ENCODE measurements around the gene NEGR1. TPM values are rescaled to one million over a fixed set of nuclear protein-coding genes. Genes with fewer than 3 reads are reported as not detected.

Gene NEGR1
- total and polyA plus RNA-seq, 9 of the 15 experiments (the other 6 are each of a cell fraction or from before 2014, with no cell fraction given) = not detected

DNA sequence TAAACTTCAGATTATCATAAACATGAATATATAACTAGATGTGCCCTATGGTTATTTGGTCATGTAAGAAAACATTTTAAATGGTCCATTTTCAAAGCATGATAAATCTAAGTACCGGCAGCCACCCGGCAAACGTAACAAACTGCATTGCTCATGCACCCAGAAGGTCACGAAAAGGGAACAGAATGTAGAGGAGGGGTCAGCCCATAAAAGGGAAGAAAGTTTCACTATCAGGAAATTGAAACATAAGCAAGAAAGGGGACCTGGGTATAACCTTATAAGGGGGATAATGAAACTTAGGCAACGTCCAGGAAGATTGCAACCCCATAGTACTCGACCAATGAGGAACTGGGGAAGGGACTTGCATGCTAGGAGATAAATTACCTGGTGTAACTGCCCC lies 780.3 kb downstream of the NEGR1 start:
- no TSS peak for BruUV-seq (replicated peaks)
- Histone ChIP-seq H3K4me3 (no peak overlapping the region), H3K4me1 (replicated peaks in 1 of 2; ENCODE audit: control insufficient read depth in 2 of 2, insufficient read depth in 2 of 2, low read length in 2 of 2) (no peaks in the 10 kb centered on the region), H3K9me1 (ENCODE audit: control insufficient read depth, insufficient read depth, low read length) (no peaks in the 10 kb centered on the region), H3K27me3 (ENCODE audit: control insufficient read depth in 2 of 2, insufficient read depth in 2 of 2, low read length in 2 of 2) (no peaks in the 10 kb centered on the region), H3K4me2 (ENCODE audit: insufficient read depth, low read length) (no peak overlapping the region), H3K27ac (ENCODE audit: extremely low read depth, low read depth, low read length) (no peak overlapping the region), H2AFZ (ENCODE audit: low read depth, low read length) (no peak overlapping the region), H4K20me1 (replicated peaks; ENCODE audit: control insufficient read depth, insufficient read depth, low read length) (no peaks in the 10 kb centered on the region), H3K9me3 (replicated peaks; ENCODE audit: control insufficient read depth, insufficient read depth, low read depth, low read length) (no peaks in the 10 kb centered on the region; the same call in 1 of the 2 replicates), H3K9ac (ENCODE audit: insufficient read depth in 1 of 2, low read depth in 2 of 2, low read length in 2 of 2) (no peak overlapping the region), H3K79me2 (ENCODE audit: control insufficient read depth, insufficient read depth, low read length) (no peaks in the 10 kb centered on the region), H3K36me3 (ENCODE audit: control insufficient read depth, insufficient read depth, low read length) (no peaks in the 10 kb centered on the region)
- ChIA-PET POLR2A (no interaction called here), CTCF (ENCODE audit: low intra/inter-chr PET ratio) (no interaction called here)
- intact Hi-C loops (cut with micrococcal nuclease) = no loop called here
- WGBS (ENCODE audit: insufficient coverage, low coverage, missing lambda C conversion rate) = under 1% methylated on average over 6 of the region's 6 CpGs
- DNase-seq (ENCODE audit: extremely low read depth in 1 of 4, low spot score in 3 of 4) (no peak), FAIRE-seq (no peak), ATAC-seq (no peak)
- in situ Hi-C loops (cut with MboI) = no loop called here
- TF ChIP-seq, protein P1, sequence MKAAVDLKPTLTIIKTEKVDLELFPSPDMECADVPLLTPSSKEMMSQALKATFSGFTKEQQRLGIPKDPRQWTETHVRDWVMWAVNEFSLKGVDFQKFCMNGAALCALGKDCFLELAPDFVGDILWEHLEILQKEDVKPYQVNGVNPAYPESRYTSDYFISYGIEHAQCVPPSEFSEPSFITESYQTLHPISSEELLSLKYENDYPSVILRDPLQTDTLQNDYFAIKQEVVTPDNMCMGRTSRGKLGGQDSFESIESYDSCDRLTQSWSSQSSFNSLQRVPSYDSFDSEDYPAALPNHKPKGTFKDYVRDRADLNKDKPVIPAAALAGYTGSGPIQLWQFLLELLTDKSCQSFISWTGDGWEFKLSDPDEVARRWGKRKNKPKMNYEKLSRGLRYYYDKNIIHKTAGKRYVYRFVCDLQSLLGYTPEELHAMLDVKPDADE (conservative IDR thresholded peaks at IDR 0.05; ENCODE audit: control insufficient read depth, low read depth, low read length) = no peak
- TF ChIP-seq, protein P2, sequence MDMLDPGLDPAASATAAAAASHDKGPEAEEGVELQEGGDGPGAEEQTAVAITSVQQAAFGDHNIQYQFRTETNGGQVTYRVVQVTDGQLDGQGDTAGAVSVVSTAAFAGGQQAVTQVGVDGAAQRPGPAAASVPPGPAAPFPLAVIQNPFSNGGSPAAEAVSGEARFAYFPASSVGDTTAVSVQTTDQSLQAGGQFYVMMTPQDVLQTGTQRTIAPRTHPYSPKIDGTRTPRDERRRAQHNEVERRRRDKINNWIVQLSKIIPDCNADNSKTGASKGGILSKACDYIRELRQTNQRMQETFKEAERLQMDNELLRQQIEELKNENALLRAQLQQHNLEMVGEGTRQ (CRISPR knock-in tag; IDR thresholded peaks at IDR 0.05) = no peak
- TF ChIP-seq MYC (IDR thresholded peaks at IDR 0.05; ENCODE audit: low read depth, low read length) = no peak
- TF ChIP-seq MYC (CRISPR knock-in tag; IDR thresholded peaks at IDR 0.05; ENCODE audit: borderline replicate concordance, low read depth) = no peak
- TF ChIP-seq, protein P3, sequence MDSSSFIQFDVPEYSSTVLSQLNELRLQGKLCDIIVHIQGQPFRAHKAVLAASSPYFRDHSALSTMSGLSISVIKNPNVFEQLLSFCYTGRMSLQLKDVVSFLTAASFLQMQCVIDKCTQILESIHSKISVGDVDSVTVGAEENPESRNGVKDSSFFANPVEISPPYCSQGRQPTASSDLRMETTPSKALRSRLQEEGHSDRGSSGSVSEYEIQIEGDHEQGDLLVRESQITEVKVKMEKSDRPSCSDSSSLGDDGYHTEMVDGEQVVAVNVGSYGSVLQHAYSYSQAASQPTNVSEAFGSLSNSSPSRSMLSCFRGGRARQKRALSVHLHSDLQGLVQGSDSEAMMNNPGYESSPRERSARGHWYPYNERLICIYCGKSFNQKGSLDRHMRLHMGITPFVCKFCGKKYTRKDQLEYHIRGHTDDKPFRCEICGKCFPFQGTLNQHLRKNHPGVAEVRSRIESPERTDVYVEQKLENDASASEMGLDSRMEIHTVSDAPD (CRISPR knock-in tag; IDR thresholded peaks at IDR 0.05) = no peak
- TF ChIP-seq, protein P4, sequence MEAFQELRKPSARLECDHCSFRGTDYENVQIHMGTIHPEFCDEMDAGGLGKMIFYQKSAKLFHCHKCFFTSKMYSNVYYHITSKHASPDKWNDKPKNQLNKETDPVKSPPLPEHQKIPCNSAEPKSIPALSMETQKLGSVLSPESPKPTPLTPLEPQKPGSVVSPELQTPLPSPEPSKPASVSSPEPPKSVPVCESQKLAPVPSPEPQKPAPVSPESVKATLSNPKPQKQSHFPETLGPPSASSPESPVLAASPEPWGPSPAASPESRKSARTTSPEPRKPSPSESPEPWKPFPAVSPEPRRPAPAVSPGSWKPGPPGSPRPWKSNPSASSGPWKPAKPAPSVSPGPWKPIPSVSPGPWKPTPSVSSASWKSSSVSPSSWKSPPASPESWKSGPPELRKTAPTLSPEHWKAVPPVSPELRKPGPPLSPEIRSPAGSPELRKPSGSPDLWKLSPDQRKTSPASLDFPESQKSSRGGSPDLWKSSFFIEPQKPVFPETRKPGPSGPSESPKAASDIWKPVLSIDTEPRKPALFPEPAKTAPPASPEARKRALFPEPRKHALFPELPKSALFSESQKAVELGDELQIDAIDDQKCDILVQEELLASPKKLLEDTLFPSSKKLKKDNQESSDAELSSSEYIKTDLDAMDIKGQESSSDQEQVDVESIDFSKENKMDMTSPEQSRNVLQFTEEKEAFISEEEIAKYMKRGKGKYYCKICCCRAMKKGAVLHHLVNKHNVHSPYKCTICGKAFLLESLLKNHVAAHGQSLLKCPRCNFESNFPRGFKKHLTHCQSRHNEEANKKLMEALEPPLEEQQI (IDR thresholded peaks at IDR 0.05) = no peak
- TF ChIP-seq ZKSCAN1 (IDR thresholded peaks at IDR 0.05; ENCODE audit: low read depth, low read length) = no peak
- TF ChIP-seq, protein P5, sequence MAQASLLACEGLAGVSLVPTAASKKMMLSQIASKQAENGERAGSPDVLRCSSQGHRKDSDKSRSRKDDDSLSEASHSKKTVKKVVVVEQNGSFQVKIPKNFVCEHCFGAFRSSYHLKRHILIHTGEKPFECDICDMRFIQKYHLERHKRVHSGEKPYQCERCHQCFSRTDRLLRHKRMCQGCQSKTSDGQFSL (CRISPR knock-in tag; IDR thresholded peaks at IDR 0.05) = no peak
- TF ChIP-seq, protein P5 (tag; IDR thresholded peaks at IDR 0.05) = no peak
- TF ChIP-seq, protein P6, sequence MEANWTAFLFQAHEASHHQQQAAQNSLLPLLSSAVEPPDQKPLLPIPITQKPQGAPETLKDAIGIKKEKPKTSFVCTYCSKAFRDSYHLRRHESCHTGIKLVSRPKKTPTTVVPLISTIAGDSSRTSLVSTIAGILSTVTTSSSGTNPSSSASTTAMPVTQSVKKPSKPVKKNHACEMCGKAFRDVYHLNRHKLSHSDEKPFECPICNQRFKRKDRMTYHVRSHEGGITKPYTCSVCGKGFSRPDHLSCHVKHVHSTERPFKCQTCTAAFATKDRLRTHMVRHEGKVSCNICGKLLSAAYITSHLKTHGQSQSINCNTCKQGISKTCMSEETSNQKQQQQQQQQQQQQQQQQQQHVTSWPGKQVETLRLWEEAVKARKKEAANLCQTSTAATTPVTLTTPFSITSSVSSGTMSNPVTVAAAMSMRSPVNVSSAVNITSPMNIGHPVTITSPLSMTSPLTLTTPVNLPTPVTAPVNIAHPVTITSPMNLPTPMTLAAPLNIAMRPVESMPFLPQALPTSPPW (CRISPR knock-in tag; IDR thresholded peaks at IDR 0.05) = no peak
- TF ChIP-seq SMAD4 (CRISPR knock-in tag; conservative IDR thresholded peaks at IDR 0.05) = no peak
